HCT116 (cell line): ENCODE measurements around the gene AKT3.

Experiments used
- CEBPB ChIP-seq: IDR thresholded peaks from 2 replicates; pipeline ENCODE4 v1.6.1; 2012; ENCODE audit warnings: low read depth
- ELF1 ChIP-seq: IDR thresholded peaks from 2 replicates; pipeline ENCODE4 v1.6.1; 2012; ENCODE audit warnings: low read depth, borderline replicate concordance
- EZH2 ChIP-seq: fragments of 200-600 bp; sonication (generic); IDR thresholded peaks from 2 replicates; pipeline ENCODE4 v1.6.1; 2017; ENCODE audit warnings: antibody characterized with exemption, mixed run types
- POLR2A ChIP-seq: IDR thresholded peaks from 2 replicates; pipeline ENCODE4 v1.7.0; 2011; ENCODE audit warnings: borderline replicate concordance; ENCODE audit not compliant: insufficient read depth, insufficient read length; ENCODE audit errors: extremely low read depth
- POLR2AphosphoS5 ChIP-seq: IDR thresholded peaks from 2 replicates; pipeline ENCODE4 v1.6.1; 2011; ENCODE audit warnings: mild to moderate bottlenecking, low read depth, low read length, moderate library complexity
- RAD21 ChIP-seq: IDR thresholded peaks from 2 replicates; pipeline ENCODE4 v1.6.1; 2012; ENCODE audit warnings: low read depth, mild to moderate bottlenecking
- TCF7L2 ChIP-seq: IDR thresholded peaks from 2 replicates; pipeline ENCODE4 v1.7.0; 2011; ENCODE audit warnings: borderline replicate concordance, inconsistent platforms; ENCODE audit not compliant: insufficient read depth, insufficient read length; ENCODE audit errors: extremely low read depth
- YY1 ChIP-seq: IDR thresholded peaks from 2 replicates; pipeline ENCODE4 v1.6.1; 2011; ENCODE audit warnings: low read length, low read depth, moderate library complexity, mild to moderate bottlenecking; ENCODE audit not compliant: insufficient replicate concordance; ENCODE audit errors: extremely low read depth
- TF ChIP-seq, protein P1 (sequence below), 3 experiments: fragments of 200-600 bp in 1 of 3; sonication (generic) in 1 of 3; IDR thresholded peaks in 2 of 3; conservative IDR thresholded peaks in 1 of 3; 2 replicates each; pipeline ENCODE4 v1.5.1; 2012 to 2017; ENCODE audit warnings: low read depth in 2 of 3, low read length in 2 of 3, antibody characterized with exemption in 1 of 3, borderline replicate concordance in 1 of 3, control low read depth in 1 of 3, mild to moderate bottlenecking in 1 of 3, mixed read lengths in 1 of 3, mixed run types in 1 of 3, moderate library complexity in 1 of 3; ENCODE audit not compliant: insufficient read depth in 1 of 3
- TF ChIP-seq, protein P2 (sequence below): IDR thresholded peaks from 2 replicates; pipeline ENCODE4 v1.6.1; 2012; ENCODE audit warnings: low read depth
- TF ChIP-seq, protein P3 (sequence below): IDR thresholded peaks from 2 replicates; pipeline ENCODE4 v1.6.1; 2011; ENCODE audit warnings: mild to moderate bottlenecking, low read length, moderate library complexity; ENCODE audit not compliant: insufficient replicate concordance; ENCODE audit errors: extremely low read depth

DNA sequence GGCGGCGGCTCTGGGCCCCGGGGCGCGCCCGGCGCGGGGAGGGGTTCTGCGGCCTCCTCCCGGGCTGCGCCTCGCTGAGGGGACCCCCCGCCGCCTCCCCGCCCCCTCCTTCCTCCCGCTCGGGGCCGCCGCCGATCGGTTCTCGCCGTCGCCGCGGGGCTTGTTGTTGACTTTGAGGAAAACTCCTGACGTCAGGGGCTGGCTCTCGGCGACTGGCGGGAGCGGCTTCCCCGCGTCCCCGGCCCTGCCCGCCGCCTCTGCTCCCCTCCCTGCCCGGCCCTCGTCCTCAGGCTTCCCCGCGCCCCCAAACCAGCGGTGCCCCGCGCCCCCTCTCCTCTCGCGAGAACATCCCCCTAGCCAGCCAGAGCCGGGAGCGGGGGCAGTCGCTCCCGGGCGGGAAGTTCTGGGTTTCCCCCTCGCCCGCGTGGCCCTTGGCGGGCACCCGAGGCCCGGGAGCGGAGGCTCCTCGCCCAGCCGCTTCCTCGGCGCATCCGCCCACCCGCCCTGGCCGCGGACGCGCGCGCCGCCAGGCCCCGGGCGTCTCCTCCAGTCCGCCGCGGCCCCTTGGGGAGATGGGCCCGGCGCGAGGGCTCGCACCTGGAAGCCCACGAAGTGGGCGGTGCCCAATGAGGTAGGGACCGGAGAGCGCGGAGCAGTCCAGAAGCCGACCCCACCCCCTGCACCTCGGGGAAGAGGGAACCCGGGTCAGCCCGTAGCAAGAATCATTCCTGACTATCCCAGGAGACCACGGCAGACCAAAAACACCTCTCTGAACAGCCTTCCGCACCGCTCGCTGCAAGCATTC is 611 bp upstream of the AKT3 start:
- TF ChIP-seq, protein P1, sequence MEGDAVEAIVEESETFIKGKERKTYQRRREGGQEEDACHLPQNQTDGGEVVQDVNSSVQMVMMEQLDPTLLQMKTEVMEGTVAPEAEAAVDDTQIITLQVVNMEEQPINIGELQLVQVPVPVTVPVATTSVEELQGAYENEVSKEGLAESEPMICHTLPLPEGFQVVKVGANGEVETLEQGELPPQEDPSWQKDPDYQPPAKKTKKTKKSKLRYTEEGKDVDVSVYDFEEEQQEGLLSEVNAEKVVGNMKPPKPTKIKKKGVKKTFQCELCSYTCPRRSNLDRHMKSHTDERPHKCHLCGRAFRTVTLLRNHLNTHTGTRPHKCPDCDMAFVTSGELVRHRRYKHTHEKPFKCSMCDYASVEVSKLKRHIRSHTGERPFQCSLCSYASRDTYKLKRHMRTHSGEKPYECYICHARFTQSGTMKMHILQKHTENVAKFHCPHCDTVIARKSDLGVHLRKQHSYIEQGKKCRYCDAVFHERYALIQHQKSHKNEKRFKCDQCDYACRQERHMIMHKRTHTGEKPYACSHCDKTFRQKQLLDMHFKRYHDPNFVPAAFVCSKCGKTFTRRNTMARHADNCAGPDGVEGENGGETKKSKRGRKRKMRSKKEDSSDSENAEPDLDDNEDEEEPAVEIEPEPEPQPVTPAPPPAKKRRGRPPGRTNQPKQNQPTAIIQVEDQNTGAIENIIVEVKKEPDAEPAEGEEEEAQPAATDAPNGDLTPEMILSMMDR (IDR thresholded peaks at IDR 0.05 in 2 of 3, conservative IDR thresholded peaks at IDR 0.05 in 1 of 3; ENCODE audit: borderline replicate concordance in 1 of 3, insufficient read depth in 1 of 3, low read depth in 2 of 3, low read length in 2 of 3), result no peak
- TF ChIP-seq EZH2 (no peak), POLR2A (no peak), YY1 (no peak), ELF1 (no peak), RAD21 (no peak), CEBPB (no peak), POLR2AphosphoS5 (no peak), TCF7L2 (no peak)
- TF ChIP-seq, protein P2, sequence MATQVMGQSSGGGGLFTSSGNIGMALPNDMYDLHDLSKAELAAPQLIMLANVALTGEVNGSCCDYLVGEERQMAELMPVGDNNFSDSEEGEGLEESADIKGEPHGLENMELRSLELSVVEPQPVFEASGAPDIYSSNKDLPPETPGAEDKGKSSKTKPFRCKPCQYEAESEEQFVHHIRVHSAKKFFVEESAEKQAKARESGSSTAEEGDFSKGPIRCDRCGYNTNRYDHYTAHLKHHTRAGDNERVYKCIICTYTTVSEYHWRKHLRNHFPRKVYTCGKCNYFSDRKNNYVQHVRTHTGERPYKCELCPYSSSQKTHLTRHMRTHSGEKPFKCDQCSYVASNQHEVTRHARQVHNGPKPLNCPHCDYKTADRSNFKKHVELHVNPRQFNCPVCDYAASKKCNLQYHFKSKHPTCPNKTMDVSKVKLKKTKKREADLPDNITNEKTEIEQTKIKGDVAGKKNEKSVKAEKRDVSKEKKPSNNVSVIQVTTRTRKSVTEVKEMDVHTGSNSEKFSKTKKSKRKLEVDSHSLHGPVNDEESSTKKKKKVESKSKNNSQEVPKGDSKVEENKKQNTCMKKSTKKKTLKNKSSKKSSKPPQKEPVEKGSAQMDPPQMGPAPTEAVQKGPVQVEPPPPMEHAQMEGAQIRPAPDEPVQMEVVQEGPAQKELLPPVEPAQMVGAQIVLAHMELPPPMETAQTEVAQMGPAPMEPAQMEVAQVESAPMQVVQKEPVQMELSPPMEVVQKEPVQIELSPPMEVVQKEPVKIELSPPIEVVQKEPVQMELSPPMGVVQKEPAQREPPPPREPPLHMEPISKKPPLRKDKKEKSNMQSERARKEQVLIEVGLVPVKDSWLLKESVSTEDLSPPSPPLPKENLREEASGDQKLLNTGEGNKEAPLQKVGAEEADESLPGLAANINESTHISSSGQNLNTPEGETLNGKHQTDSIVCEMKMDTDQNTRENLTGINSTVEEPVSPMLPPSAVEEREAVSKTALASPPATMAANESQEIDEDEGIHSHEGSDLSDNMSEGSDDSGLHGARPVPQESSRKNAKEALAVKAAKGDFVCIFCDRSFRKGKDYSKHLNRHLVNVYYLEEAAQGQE, result no peak
- TF ChIP-seq, protein P3, sequence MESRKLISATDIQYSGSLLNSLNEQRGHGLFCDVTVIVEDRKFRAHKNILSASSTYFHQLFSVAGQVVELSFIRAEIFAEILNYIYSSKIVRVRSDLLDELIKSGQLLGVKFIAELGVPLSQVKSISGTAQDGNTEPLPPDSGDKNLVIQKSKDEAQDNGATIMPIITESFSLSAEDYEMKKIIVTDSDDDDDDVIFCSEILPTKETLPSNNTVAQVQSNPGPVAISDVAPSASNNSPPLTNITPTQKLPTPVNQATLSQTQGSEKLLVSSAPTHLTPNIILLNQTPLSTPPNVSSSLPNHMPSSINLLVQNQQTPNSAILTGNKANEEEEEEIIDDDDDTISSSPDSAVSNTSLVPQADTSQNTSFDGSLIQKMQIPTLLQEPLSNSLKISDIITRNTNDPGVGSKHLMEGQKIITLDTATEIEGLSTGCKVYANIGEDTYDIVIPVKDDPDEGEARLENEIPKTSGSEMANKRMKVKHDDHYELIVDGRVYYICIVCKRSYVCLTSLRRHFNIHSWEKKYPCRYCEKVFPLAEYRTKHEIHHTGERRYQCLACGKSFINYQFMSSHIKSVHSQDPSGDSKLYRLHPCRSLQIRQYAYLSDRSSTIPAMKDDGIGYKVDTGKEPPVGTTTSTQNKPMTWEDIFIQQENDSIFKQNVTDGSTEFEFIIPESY, result no peak
